Fibroblast of mammary gland (primary cell): ENCODE results near the gene ITPK1.
A peak's percentile ranks its signal among the peaks of the same experiment; 100 is the strongest.

ENCODE experiments used
- DNase-seq: peaks from one replicate; pipeline ENCODE4 v3.0.0-alpha.2; 2010; ENCODE audit warnings: low read depth
- H3K4me3 ChIP-seq: 2 replicates; pipeline ENCODE4 v1.5.1; 2011; ENCODE audit warnings: low read depth, mild to moderate bottlenecking, low read length, moderate library complexity; ENCODE audit not compliant: control insufficient read depth
- CTCF ChIP-seq: conservative IDR thresholded peaks from 2 replicates; pipeline ENCODE4 v1.5.1; 2011; ENCODE audit warnings: low read depth, low read length, inconsistent platforms; ENCODE audit not compliant: control insufficient read depth, insufficient read depth

The ITPK1 gene

GRCh38 chr14:92950193-92950540 lies 165.6 kb downstream of the ITPK1 start:
- no peak for DNase-seq
- H3K4me3 ChIP-seq: no peak overlapping the region
- no peak for TF ChIP-seq CTCF

DNA sequence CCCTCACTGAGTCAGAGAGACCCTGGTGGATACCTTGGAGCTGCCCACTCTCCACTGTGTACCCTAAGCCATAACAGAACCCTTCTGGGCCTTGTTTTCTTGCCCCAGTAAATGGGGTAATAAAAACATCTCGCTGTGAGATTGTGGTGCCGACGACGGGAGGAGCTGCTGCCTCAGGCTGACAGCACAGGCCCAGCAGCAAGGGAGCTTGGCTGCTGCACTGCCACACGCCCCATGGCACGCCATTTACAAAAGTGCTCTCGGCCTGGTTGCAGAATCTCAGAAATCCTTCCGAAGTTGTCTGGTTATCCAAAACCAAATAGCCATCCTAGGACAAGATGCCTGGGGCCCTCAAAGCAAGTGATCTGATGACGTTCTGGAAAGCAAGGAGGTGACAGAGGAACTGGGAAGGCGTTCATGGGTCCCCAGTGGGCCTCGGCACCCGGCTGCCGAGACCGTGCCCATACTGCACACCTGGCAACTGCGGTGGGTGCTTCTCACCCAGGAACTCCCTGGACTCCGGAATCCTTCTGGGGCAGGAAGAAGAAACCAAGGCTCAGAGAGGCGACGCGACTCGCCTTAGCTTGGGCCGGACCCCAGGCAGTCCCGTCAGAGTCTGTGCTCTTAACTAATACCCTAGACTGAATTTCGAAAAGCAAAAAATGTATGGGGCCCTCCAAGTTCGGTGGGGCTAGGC lies 166.1 kb downstream of the ITPK1 start:
- no peak for TF ChIP-seq CTCF
- no peak overlapping the region for H3K4me3 ChIP-seq
- DNase-seq: no peak

DNA sequence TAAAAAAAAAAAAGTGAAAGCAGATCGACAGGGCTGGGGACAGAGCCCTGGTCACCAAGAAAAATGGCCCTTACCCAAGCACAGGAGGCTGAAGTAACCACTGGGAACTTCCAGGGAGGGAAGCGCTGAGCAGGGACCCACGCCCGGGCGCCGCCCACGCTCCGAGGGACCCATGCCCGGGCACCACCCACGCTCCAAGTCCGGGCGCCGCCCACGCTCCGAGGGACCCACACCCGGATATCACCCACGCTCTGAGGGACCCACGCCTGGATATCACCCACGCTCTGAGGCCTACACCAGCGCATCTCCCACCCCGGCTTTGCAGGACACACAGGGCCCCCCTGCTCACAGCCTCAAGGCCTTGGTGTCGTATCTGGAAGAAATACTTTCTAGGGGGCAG lies 167.1 kb downstream of the ITPK1 start:
- no peak for TF ChIP-seq CTCF
- no peak overlapping the region for H3K4me3 ChIP-seq
- no peak for DNase-seq

- no peak for DNase-seq
- TF ChIP-seq CTCF: no peak
- H3K4me3 ChIP-seq: no peak overlapping the region
Observed at GRCh38 chr14:92946847-92947545, 168.7 kb downstream of the ITPK1 start.

- no peak for TF ChIP-seq CTCF
- DNase-seq: peak; percentile 63
- H3K4me3 ChIP-seq: no peak overlapping the region
Observed at GRCh38 chr14:92945959-92946846, 169.5 kb downstream of the ITPK1 start.

- no peak for DNase-seq
- TF ChIP-seq CTCF: no peak
- no peak overlapping the region for H3K4me3 ChIP-seq
Observed at GRCh38 chr14:92945544-92945943, 170.2 kb downstream of the ITPK1 start.
